Mucosa of rectum (tissue), 2 donors: ENCODE data around the gene HPCAL4.
A peak's percentile ranks its signal among the peaks of the same experiment; 100 is the strongest.

Source experiments
- H3K27ac ChIP-seq, 2 donors: one replicate each; pipeline ENCODE4 v1.7.0; 2013; ENCODE audit warnings: inconsistent platforms in 2 of 2, low read depth in 2 of 2, low read length in 2 of 2
- H3K27me3 ChIP-seq, 2 donors: one replicate each; pipeline ENCODE4 v1.7.0; 2013; ENCODE audit warnings: low read length in 2 of 2; ENCODE audit not compliant: control insufficient read depth in 2 of 2, insufficient read depth in 2 of 2
- H3K36me3 ChIP-seq, 2 donors: one replicate each; pipeline ENCODE4 v1.7.0; 2013; ENCODE audit warnings: low read length in 2 of 2; ENCODE audit not compliant: control insufficient read depth in 2 of 2, insufficient read depth in 2 of 2
- H3K4me1 ChIP-seq, 2 donors: one replicate each; pipeline ENCODE4 v1.7.0; 2013; ENCODE audit warnings: low read length in 2 of 2, mild to moderate bottlenecking in 1 of 2; ENCODE audit not compliant: control insufficient read depth in 2 of 2, insufficient read depth in 2 of 2
- H3K4me3 ChIP-seq, 2 donors: one replicate each; pipeline ENCODE4 v1.7.0; 2013; ENCODE audit warnings: low read length in 2 of 2
- H3K9ac ChIP-seq, 2 donors: one replicate each; pipeline ENCODE4 v1.7.0; 2013; ENCODE audit warnings: low read length in 2 of 2, low read depth in 1 of 2, mild to moderate bottlenecking in 1 of 2
- H3K9me3 ChIP-seq, 2 donors: one replicate each; pipeline ENCODE4 v1.7.0; 2013; ENCODE audit warnings: low read length in 2 of 2; ENCODE audit not compliant: control insufficient read depth in 2 of 2
- donor health status: healthy.
- donor health status: Normal muscosa, but diverticular disease.

Gene HPCAL4

GRCh38 chr1:39680751-39681150 is 10.5 kb downstream of the HPCAL4 start:
- Histone ChIP-seq H3K4me3 (no peak overlapping the region), H3K9me3 (no peaks in the 10 kb centered on the region), H3K27ac (no peak overlapping the region), H3K27me3 (peaks cover 11 to 36% of the 10 kb centered on the region in 2 donors), H3K36me3 (no peaks in the 10 kb centered on the region), H3K4me1 (no peaks in the 10 kb centered on the region), H3K9ac (no peak overlapping the region)

- Histone ChIP-seq H3K27me3 (peaks cover 11 to 31% of the 10 kb centered on the region in 2 donors), H3K9me3 (no peaks in the 10 kb centered on the region), H3K4me3 (no peak overlapping the region), H3K27ac (no peak overlapping the region), H3K4me1 (no peaks in the 10 kb centered on the region), H3K9ac (no peak overlapping the region), H3K36me3 (no peaks in the 10 kb centered on the region)
These were observed 11.4 kb downstream of the HPCAL4 start for GRCh38 chr1:39679821-39680220.

GRCh38 chr1:39678889-39679288 is 12.3 kb downstream of the HPCAL4 start:
- Histone ChIP-seq H3K4me3 (no peak overlapping the region), H3K36me3 (no peaks in the 10 kb centered on the region), H3K27me3 (peaks cover 5 to 21% of the 10 kb centered on the region in 2 donors), H3K27ac (no peak overlapping the region), H3K9ac (no peak overlapping the region), H3K9me3 (no peaks in the 10 kb centered on the region), H3K4me1 (no peaks in the 10 kb centered on the region)

- H3K36me3 ChIP-seq: no peaks in the 10 kb centered on the region
- H3K4me3 ChIP-seq: no peak overlapping the region
- H3K9me3 ChIP-seq: no peaks in the 10 kb centered on the region
- no peaks in the 10 kb centered on the region for H3K4me1 ChIP-seq
- H3K27ac ChIP-seq: no peak overlapping the region
- H3K27me3 ChIP-seq: peaks cover 5 to 17% of the 10 kb centered on the region in 2 donors
- H3K9ac ChIP-seq: no peak overlapping the region
These were observed 13.6 kb downstream of the HPCAL4 start for GRCh38 chr1:39677645-39678044.

- Histone ChIP-seq H3K9me3 (no peaks in the 10 kb centered on the region), H3K4me1 (no peaks in the 10 kb centered on the region), H3K4me3 (no peak overlapping the region), H3K27ac (no peak overlapping the region), H3K36me3 (no peaks in the 10 kb centered on the region), H3K27me3 (peaks cover 0 to 17% of the 10 kb centered on the region in 2 donors), H3K9ac (no peak overlapping the region)
These were observed 14.2 kb downstream of the HPCAL4 start for GRCh38 chr1:39676948-39677548.

- Histone ChIP-seq H3K9me3 (no peaks in the 10 kb centered on the region), H3K4me1 (no peaks in the 10 kb centered on the region), H3K4me3 (no peak overlapping the region), H3K36me3 (no peaks in the 10 kb centered on the region), H3K9ac (no peak overlapping the region), H3K27me3 (peaks cover 12 to 23% of the 10 kb centered on the region in 2 donors), H3K27ac (no peak overlapping the region)
These were observed 16.0 kb downstream of the HPCAL4 start for GRCh38 chr1:39675220-39675619.

GRCh38 chr1:39673215-39673614 is 18.0 kb downstream of the HPCAL4 start:
- peaks cover 16 to 23% of the 10 kb centered on the region in 2 donors for H3K27me3 ChIP-seq

GRCh38 chr1:39672551-39672947 is 18.7 kb downstream of the HPCAL4 start:
- no peak overlapping the region for H3K9ac ChIP-seq
- no peaks in the 10 kb centered on the region for H3K4me1 ChIP-seq

More at GRCh38 chr1:39673215-39673614, 18.0 kb downstream of the HPCAL4 start:
- no peak overlapping the region for H3K9ac ChIP-seq
- no peaks in the 10 kb centered on the region for H3K9me3 ChIP-seq
- no peak overlapping the region for H3K4me3 ChIP-seq
- H3K4me1 ChIP-seq: no peaks in the 10 kb centered on the region
- H3K27ac ChIP-seq: no peak overlapping the region
- H3K36me3 ChIP-seq: no peaks in the 10 kb centered on the region

GRCh38 chr1:39671793-39672550 is 19.3 kb downstream of the HPCAL4 start, which contains the start of gene NT5C1A:
NT5C1A (minus strand) TSS chr1:39672107; CDS start chr1:39672038, 69 bp downstream.
- H3K27me3 ChIP-seq: peaks cover 16 to 23% of the 10 kb centered on the region in 2 donors
- no peaks in the 10 kb centered on the region for H3K36me3 ChIP-seq
- H3K9me3 ChIP-seq: no peaks in the 10 kb centered on the region
- H3K9ac ChIP-seq: no peak within 1 kb of the TSS
- H3K4me1 ChIP-seq: no peaks in the 10 kb centered on the region
- H3K27ac ChIP-seq: no peak within 1 kb of the TSS
- H3K4me3 ChIP-seq: peak within 1 kb of the TSS in 1 of 2 donors; percentile 22

More at GRCh38 chr1:39672551-39672947, 18.7 kb downstream of the HPCAL4 start:
- no peak overlapping the region for H3K4me3 ChIP-seq
- no peaks in the 10 kb centered on the region for H3K9me3 ChIP-seq
- no peaks in the 10 kb centered on the region for H3K36me3 ChIP-seq
- H3K27ac ChIP-seq: no peak overlapping the region
- peaks cover 16 to 23% of the 10 kb centered on the region in 2 donors for H3K27me3 ChIP-seq

GRCh38 chr1:39671433-39671792 is 19.8 kb downstream of the HPCAL4 start:
- H3K9ac ChIP-seq: no peak overlapping the region
- H3K27me3 ChIP-seq: peaks cover 16 to 23% of the 10 kb centered on the region in 2 donors
- no peak overlapping the region for H3K27ac ChIP-seq
- no peaks in the 10 kb centered on the region for H3K36me3 ChIP-seq
- H3K9me3 ChIP-seq: no peaks in the 10 kb centered on the region
- H3K4me1 ChIP-seq: no peaks in the 10 kb centered on the region
- H3K4me3 ChIP-seq: peak overlapping the region in 1 of 2 donors; percentile 22
